CD4-positive, alpha-beta T cell (primary cell): ENCODE measurements around the gene PRKN. TPM values are rescaled to one million over a fixed set of nuclear protein-coding genes. Genes with fewer than 3 reads are reported as not detected.

Experiments
- ATAC-seq: fragments of 200-7000 bp; cut with Tn5 transposase; one replicate; pipeline ENCODE4 v1.10.0; 2022; ENCODE audit warnings: mild to moderate bottlenecking; ENCODE audit not compliant: poor library complexity
- CTCF ChIA-PET: fragments of 350-600 bp; sonication (Branson Sonifier 250); formaldehyde crosslinking; loops from one replicate; lab custom pipeline; 2021; ENCODE audit warnings: antibody characterized with exemption, inconsistent platforms; lab: Charles Lee
- POLR2A ChIA-PET: fragments of 350-600 bp; sonication (Branson Sonifier 250); formaldehyde crosslinking; loops from one replicate; lab custom pipeline; 2021; ENCODE audit warnings: antibody characterized with exemption, inconsistent platforms; lab: Charles Lee
- DNase-seq, 14 experiments: peaks; one replicate each; pipeline ENCODE4 v3.0.0-alpha.2; 2013 to 2020; ENCODE audit warnings: mixed read lengths in 2 of 14
- H3K27ac ChIP-seq, 2 donors: one replicate each; pipeline versions ENCODE4 v1.5.1 to v1.7.0; 2013; ENCODE audit warnings: low read length in 2 of 2, low read depth in 1 of 2, mild to moderate bottlenecking in 1 of 2
- H3K27me3 ChIP-seq, 2 experiments: 1 replicate in 1 of 2; 2 replicates in 1 of 2; pipeline versions ENCODE4 v1.6.1 to v1.7.0; 2013; ENCODE audit warnings: low read length in 2 of 2, control low read depth in 1 of 2, mild to moderate bottlenecking in 1 of 2, moderate library complexity in 1 of 2; ENCODE audit not compliant: insufficient read depth in 2 of 2, control insufficient read depth in 1 of 2
- H3K36me3 ChIP-seq: one replicate; pipeline ENCODE4 v1.6.1; 2013; ENCODE audit warnings: low read length, control low read depth; ENCODE audit not compliant: insufficient read depth
- H3K4me1 ChIP-seq: one replicate; pipeline ENCODE4 v1.6.1; 2013; ENCODE audit warnings: low read length, control low read depth; ENCODE audit not compliant: insufficient read depth
- H3K4me3 ChIP-seq: one replicate; pipeline ENCODE4 v1.5.1; 2013; ENCODE audit warnings: mild to moderate bottlenecking, low read length, moderate library complexity
- H3K9me3 ChIP-seq, 2 experiments: 1 replicate in 1 of 2; 2 replicates in 1 of 2; pipeline versions ENCODE4 v1.6.1 to v1.7.0; 2013; ENCODE audit warnings: low read length in 2 of 2, mild to moderate bottlenecking in 2 of 2, control low read depth in 1 of 2, moderate library complexity in 1 of 2; ENCODE audit not compliant: control insufficient read depth in 1 of 2, insufficient read depth in 1 of 2
- H3K27ac Mint-ChIP-seq: one replicate; pipeline ENCODE4 v1.8.0; 2020; ENCODE audit warnings: mixed read lengths
- H3K27me3 Mint-ChIP-seq: one replicate; pipeline ENCODE4 v1.8.0; 2021; ENCODE audit warnings: mixed read lengths
- H3K36me3 Mint-ChIP-seq: one replicate; pipeline ENCODE4 v1.8.0; 2021; ENCODE audit warnings: low read depth, mixed read lengths
- H3K4me1 Mint-ChIP-seq: one replicate; pipeline ENCODE4 v1.8.0; 2021; ENCODE audit warnings: low read depth, mixed read lengths
- H3K4me3 Mint-ChIP-seq: one replicate; pipeline ENCODE4 v1.8.0; 2020; ENCODE audit warnings: mild to moderate bottlenecking, mixed read lengths
- H3K9me3 Mint-ChIP-seq: one replicate; pipeline ENCODE4 v1.8.0; 2020; ENCODE audit warnings: mixed read lengths
- CTCF ChIP-seq: fragments of 200-600 bp; IDR thresholded peaks from one replicate; pipeline ENCODE4 v1.8.0; 2022; ENCODE audit warnings: antibody characterized with exemption, mild to moderate bottlenecking
- intact Hi-C, 2 experiments: fragments of 100-400 bp; cut with DNase I in 1 of 2; cut with micrococcal nuclease in 1 of 2; formaldehyde crosslinking; loops; one replicate each; pipeline versions ENCODE4 v1.15.1 to v1.9.0; 2023 to 2025; cut with DNase I, micrococcal nuclease
- total RNA-seq, 174 experiments: library from RNA in 2 of 174; stranded (reverse) in 2 of 174; gene quantifications; one replicate each; pipeline ENCODE4 v1.2.3 and lab custom pipeline; 2021 to 2026

PRKN gene
- total RNA-seq, 2 experiments from 2014 or later, result 5.2 to 5.4 TPM

DNA sequence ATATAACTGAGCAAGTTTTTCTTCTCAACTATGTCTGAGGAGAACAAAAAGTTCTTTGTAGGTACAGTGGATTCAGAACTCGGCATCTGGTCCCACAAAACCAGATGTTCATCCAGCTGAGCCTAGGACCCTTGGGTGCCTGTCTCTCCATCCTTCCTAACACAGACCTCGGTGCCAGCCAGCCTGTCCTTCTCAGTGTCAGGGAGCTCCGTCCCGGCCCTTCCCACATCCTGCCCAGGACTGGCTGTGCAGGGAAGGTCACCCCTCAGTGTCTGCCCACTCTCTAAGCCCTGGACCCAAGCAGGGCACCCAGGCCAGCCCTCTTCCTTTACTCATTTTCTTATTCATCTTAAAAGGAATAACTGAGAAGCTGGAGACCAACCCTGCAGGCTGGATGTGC is 1421.7 kb downstream of the PRKN start:
- POLR2A ChIA-PET, result no interaction called here
- TF ChIP-seq CTCF, result no peak
- CTCF ChIA-PET, result no interaction called here
- Histone ChIP-seq H3K9me3 (peaks cover 0 to 5% of the 10 kb centered on the region in 2 experiments), H3K4me1 (no peaks in the 10 kb centered on the region), H3K27ac (no peak overlapping the region), H3K4me3 (no peak overlapping the region), H3K36me3 (no peaks in the 10 kb centered on the region), H3K27me3 (no peaks in the 10 kb centered on the region)
- Mint-ChIP-seq H3K36me3 (no peaks in the 10 kb centered on the region), H3K4me3 (no peak overlapping the region), H3K27ac (no peak overlapping the region), H3K4me1 (no peaks in the 10 kb centered on the region), H3K27me3 (no peaks in the 10 kb centered on the region), H3K9me3 (no peaks in the 10 kb centered on the region)
- intact Hi-C loops, result no loop called here
- DNase-seq, result no peak
- ATAC-seq, result no peak

GRCh38 chr6:161303628-161304340 is 1423.8 kb downstream of the PRKN start:
- POLR2A ChIA-PET, result no interaction called here
- Histone ChIP-seq H3K4me1 (no peaks in the 10 kb centered on the region), H3K27ac (no peak overlapping the region), H3K4me3 (no peak overlapping the region), H3K9me3 (peaks cover 0 to 5% of the 10 kb centered on the region in 2 experiments), H3K27me3 (no peaks in the 10 kb centered on the region), H3K36me3 (no peaks in the 10 kb centered on the region)
- Mint-ChIP-seq H3K27ac (no peak overlapping the region), H3K36me3 (no peaks in the 10 kb centered on the region), H3K9me3 (no peaks in the 10 kb centered on the region), H3K27me3 (no peaks in the 10 kb centered on the region), H3K4me3 (no peak overlapping the region), H3K4me1 (no peaks in the 10 kb centered on the region)
- intact Hi-C loops, result no loop called here
- ATAC-seq (no peak), DNase-seq (no peak)
- TF ChIP-seq CTCF, result no peak
- CTCF ChIA-PET, result interaction anchor here (0.6 kb wide), 1 partner anchor 58 kb away, joined by 3 read pairs; no protein-coding TSS in a partner anchor

DNA sequence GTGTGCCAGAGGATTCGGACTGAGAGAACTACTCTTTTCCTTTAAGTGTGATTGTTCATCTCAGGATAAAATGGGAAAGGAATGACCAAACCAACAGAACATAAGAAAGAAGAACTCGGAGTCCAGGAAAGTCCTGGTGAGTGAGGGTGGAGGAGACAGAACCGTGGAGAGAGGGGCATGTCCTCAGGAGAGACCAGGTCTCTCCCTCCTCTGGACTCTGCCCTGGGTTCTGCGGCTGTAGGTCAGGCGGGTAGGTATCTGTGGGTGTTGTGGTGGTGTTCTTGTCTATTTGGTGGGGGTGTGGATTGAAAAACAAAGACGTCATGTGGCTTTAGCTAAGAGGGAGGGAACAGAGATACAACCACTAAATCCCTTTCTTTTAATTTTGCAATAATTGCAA is 1424.6 kb downstream of the PRKN start:
- H3K36me3 ChIP-seq, result no peaks in the 10 kb centered on the region
- no peak for DNase-seq
- Mint-ChIP-seq H3K4me1 (no peaks in the 10 kb centered on the region), H3K4me3 (no peak overlapping the region), H3K27me3 (no peaks in the 10 kb centered on the region), H3K36me3 (no peaks in the 10 kb centered on the region), H3K27ac (no peak overlapping the region), H3K9me3 (no peaks in the 10 kb centered on the region)
- no peaks in the 10 kb centered on the region for H3K27me3 ChIP-seq
- no peaks in the 10 kb centered on the region for H3K4me1 ChIP-seq
- TF ChIP-seq CTCF, result no peak
- H3K4me3 ChIP-seq, result no peak overlapping the region
- H3K9me3 ChIP-seq, result peaks cover 0 to 5% of the 10 kb centered on the region in 2 experiments
- H3K27ac ChIP-seq, result no peak overlapping the region
- POLR2A ChIA-PET, result no interaction called here
- CTCF ChIA-PET, result no interaction called here
- intact Hi-C loops, result no loop called here
- ATAC-seq, result no peak
